DOHH2 (cell line): ENCODE data around the gene TPRG1L.

Experiments
- H3F3A ChIP-seq: fragments of 200-600 bp; sonication (generic), shearing (Covaris generic); 2 replicates; pipeline ENCODE4 v1.6.0; 2016; ENCODE audit warnings: antibody characterized with exemption, mild to moderate bottlenecking; ENCODE audit not compliant: control insufficient read depth, insufficient read depth
- H3K27ac ChIP-seq: fragments of 200-600 bp; sonication (generic); 2 replicates; pipeline ENCODE4 v1.5.1; 2014; ENCODE audit warnings: low read depth, mild to moderate bottlenecking, low read length, moderate library complexity
- H3K27me3 ChIP-seq: fragments of 200-600 bp; sonication (generic); 2 replicates; pipeline ENCODE4 v1.6.1; 2014; ENCODE audit warnings: mild to moderate bottlenecking, low read length, mixed read lengths; ENCODE audit not compliant: control insufficient read depth
- H3K36me3 ChIP-seq: fragments of 200-600 bp; sonication (generic); 2 replicates; pipeline ENCODE4 v1.6.1; 2014; ENCODE audit warnings: mild to moderate bottlenecking, low read length, moderate library complexity, mixed read lengths; ENCODE audit not compliant: control insufficient read depth
- H3K4me1 ChIP-seq: fragments of 200-600 bp; sonication (generic); 2 replicates; pipeline ENCODE4 v1.6.1; 2014; ENCODE audit warnings: mild to moderate bottlenecking, low read length, mixed read lengths; ENCODE audit not compliant: control insufficient read depth
- H3K4me2 ChIP-seq: fragments of 200-600 bp; sonication (generic); 2 replicates; pipeline ENCODE4 v1.6.0; 2014; ENCODE audit warnings: mild to moderate bottlenecking, low read length, moderate library complexity
- H3K4me3 ChIP-seq: fragments of 200-600 bp; sonication (generic); 2 replicates; pipeline ENCODE4 v1.5.1; 2014; ENCODE audit warnings: mild to moderate bottlenecking, low read length, mixed read lengths
- H3K79me2 ChIP-seq: fragments of 200-600 bp; sonication (generic); 2 replicates; pipeline ENCODE4 v1.6.1; 2014; ENCODE audit warnings: mild to moderate bottlenecking, low read length, mixed read lengths; ENCODE audit not compliant: control insufficient read depth
- H3K9me2 ChIP-seq: fragments of 200-600 bp; sonication (generic); replicated peaks from 2 replicates; pipeline ENCODE4 v1.6.1; 2014; ENCODE audit warnings: mild to moderate bottlenecking, low read length, mixed read lengths; ENCODE audit not compliant: control insufficient read depth
- H3K9me3 ChIP-seq: fragments of 200-600 bp; sonication (generic); 2 replicates; pipeline ENCODE4 v1.6.1; 2014; ENCODE audit warnings: antibody characterized with exemption, low read length, mixed read lengths; ENCODE audit not compliant: control insufficient read depth, insufficient read depth
- H4K20me1 ChIP-seq: fragments of 200-600 bp; sonication (generic); 2 replicates; pipeline ENCODE4 v1.6.0; 2014; ENCODE audit warnings: low read depth, mild to moderate bottlenecking, antibody characterized with exemption, low read length, moderate library complexity; ENCODE audit not compliant: control insufficient read depth, insufficient read depth
- CTCF ChIP-seq: fragments of 200-600 bp; sonication (generic); IDR thresholded peaks from one replicate; pipeline ENCODE4 v1.5.1; 2014; ENCODE audit warnings: antibody characterized with exemption, mild to moderate bottlenecking, low read depth, low read length; ENCODE audit not compliant: poor library complexity, severe bottlenecking
- EZH2phosphoT487 ChIP-seq: fragments of 200-600 bp; sonication (generic); IDR thresholded peaks from 2 replicates; pipeline ENCODE4 v1.6.1; 2017; ENCODE audit warnings: borderline replicate concordance, mild to moderate bottlenecking, antibody characterized with exemption, low read length, moderate library complexity, mixed read lengths

TPRG1L gene

GRCh38 chr1:3577711-3578432 lies 46.9 kb upstream of the TPRG1L start:
- no peaks in the 10 kb centered on the region for H3K27me3 ChIP-seq
- no peaks in the 10 kb centered on the region for H3K9me2 ChIP-seq
- H3K9me3 ChIP-seq, result peaks cover 7% of the 10 kb centered on the region; the same call in 1 of the 2 replicates
- no peaks in the 10 kb centered on the region for H4K20me1 ChIP-seq
- no peak overlapping the region for H3K4me2 ChIP-seq
- H3K4me1 ChIP-seq, result no peaks in the 10 kb centered on the region
- no peaks in the 10 kb centered on the region for H3F3A ChIP-seq
- no peaks in the 10 kb centered on the region for H3K36me3 ChIP-seq
- no peaks in the 10 kb centered on the region for H3K79me2 ChIP-seq
- no peak overlapping the region for H3K4me3 ChIP-seq
- no peak overlapping the region for H3K27ac ChIP-seq
- TF ChIP-seq CTCF, result no peak
- TF ChIP-seq EZH2phosphoT487, result no peak

GRCh38 chr1:3578433-3578805 lies 46.4 kb upstream of the TPRG1L start:
- no peaks in the 10 kb centered on the region for H3K27me3 ChIP-seq
- no peaks in the 10 kb centered on the region for H3K4me1 ChIP-seq
- no peak for TF ChIP-seq CTCF
- peaks cover 9% of the 10 kb centered on the region; the same call in 1 of the 2 replicates for H3K9me3 ChIP-seq
- H3K27ac ChIP-seq, result no peak overlapping the region
- H3K4me3 ChIP-seq, result no peak overlapping the region
- H3K9me2 ChIP-seq, result no peaks in the 10 kb centered on the region
- H3K36me3 ChIP-seq, result no peaks in the 10 kb centered on the region
- H3F3A ChIP-seq, result no peaks in the 10 kb centered on the region
- no peaks in the 10 kb centered on the region for H4K20me1 ChIP-seq
- no peak overlapping the region for H3K4me2 ChIP-seq
- no peaks in the 10 kb centered on the region for H3K79me2 ChIP-seq

GRCh38 chr1:3578906-3579305 lies 45.9 kb upstream of the TPRG1L start:
- Histone ChIP-seq H3F3A (no peaks in the 10 kb centered on the region), H3K27me3 (no peaks in the 10 kb centered on the region), H4K20me1 (no peaks in the 10 kb centered on the region), H3K79me2 (no peaks in the 10 kb centered on the region), H3K36me3 (no peaks in the 10 kb centered on the region), H3K9me3 (peaks cover 11% of the 10 kb centered on the region; the same call in 1 of the 2 replicates), H3K9me2 (no peaks in the 10 kb centered on the region), H3K4me2 (no peak overlapping the region), H3K4me3 (no peak overlapping the region), H3K27ac (no peak overlapping the region), H3K4me1 (no peaks in the 10 kb centered on the region)
- no peak for TF ChIP-seq EZH2phosphoT487
- TF ChIP-seq CTCF, result no peak
